GM23338 (cell line): ENCODE measurements around the gene TLCD5. TPM values are rescaled to one million over a fixed set of nuclear protein-coding genes. Genes with fewer than 3 reads are reported as not detected.

Experiments
- ATAC-seq: fragments of 200-7000 bp; cut with Tn5 transposase; 3 replicates; pipeline ENCODE4 v1.9.1; 2020
- DNase-seq: peaks from one replicate; pipeline ENCODE4 v3.0.0-alpha.2; 2015; ENCODE audit warnings: low spot score
- H2AFZ ChIP-seq: fragments of 200-600 bp; sonication (generic); 2 replicates; pipeline ENCODE4 v1.8.0; 2016; ENCODE audit warnings: antibody characterized with exemption, mild to moderate bottlenecking, moderate library complexity
- H3F3A ChIP-seq: fragments of 200-600 bp; sonication (generic); replicated peaks from 2 replicates; pipeline ENCODE4 v1.8.0; 2017; ENCODE audit warnings: antibody characterized with exemption, mixed run types, low read depth
- H3K27ac ChIP-seq: fragments of 200-600 bp; sonication (generic); 2 replicates; pipeline ENCODE4 v1.6.1; 2016; ENCODE audit warnings: low read depth
- H3K27me3 ChIP-seq: fragments of 200-600 bp; sonication (generic); 2 replicates; pipeline ENCODE4 v1.8.0; 2016; ENCODE audit warnings: mild to moderate bottlenecking, mixed run types, moderate library complexity; ENCODE audit not compliant: insufficient read depth
- H3K36me3 ChIP-seq: fragments of 200-600 bp; sonication (generic); 2 replicates; pipeline ENCODE4 v1.8.0; 2016; ENCODE audit warnings: mild to moderate bottlenecking; ENCODE audit not compliant: insufficient read depth
- H3K4me1 ChIP-seq: fragments of 200-600 bp; sonication (generic); 2 replicates; pipeline ENCODE4 v1.8.0; 2016; ENCODE audit warnings: mild to moderate bottlenecking, moderate library complexity; ENCODE audit not compliant: insufficient read depth
- H3K4me2 ChIP-seq: fragments of 200-600 bp; sonication (generic); 2 replicates; pipeline ENCODE4 v1.7.1; 2017; ENCODE audit warnings: mixed run types
- H3K4me3 ChIP-seq: fragments of 200-600 bp; sonication (generic); 2 replicates; pipeline ENCODE4 v1.6.1; 2016; ENCODE audit warnings: mixed run types
- H3K79me2 ChIP-seq: fragments of 200-600 bp; sonication (generic); replicated peaks from 2 replicates; pipeline ENCODE4 v1.8.0; 2017; ENCODE audit warnings: mild to moderate bottlenecking; ENCODE audit not compliant: insufficient read depth
- H3K9me2 ChIP-seq: fragments of 200-600 bp; sonication (generic); 2 replicates; pipeline ENCODE4 v1.8.0; 2017; ENCODE audit not compliant: insufficient read depth
- H4K20me1 ChIP-seq: fragments of 200-600 bp; sonication (generic); replicated peaks from 2 replicates; pipeline ENCODE4 v1.8.0; 2017; ENCODE audit warnings: mild to moderate bottlenecking; ENCODE audit not compliant: insufficient read depth
- H3K27ac Mint-ChIP-seq: 2 replicates; pipeline ENCODE4 v1.8.0; 2020; ENCODE audit warnings: inconsistent platforms, mild to moderate bottlenecking, moderate library complexity, mixed read lengths
- H3K27me3 Mint-ChIP-seq: 3 replicates; pipeline ENCODE4 v1.8.0; 2022; ENCODE audit warnings: low read depth, mild to moderate bottlenecking, moderate library complexity, mixed read lengths, inconsistent platforms; ENCODE audit not compliant: insufficient read depth, poor library complexity
- H3K36me3 Mint-ChIP-seq: 3 replicates; pipeline ENCODE4 v1.8.0; 2021; ENCODE audit warnings: low read depth, mild to moderate bottlenecking, inconsistent platforms, moderate library complexity, mixed read lengths
- H3K4me1 Mint-ChIP-seq: 3 replicates; pipeline ENCODE4 v1.8.0; 2020; ENCODE audit warnings: mild to moderate bottlenecking, inconsistent platforms, mixed read lengths
- H3K4me3 Mint-ChIP-seq: 3 replicates; pipeline ENCODE4 v1.8.0; 2021; ENCODE audit warnings: moderate library complexity, mild to moderate bottlenecking, inconsistent platforms, mixed read lengths
- H3K9me3 Mint-ChIP-seq: 3 replicates; pipeline ENCODE4 v1.8.0; 2020; ENCODE audit warnings: moderate library complexity, mild to moderate bottlenecking, inconsistent platforms, mixed read lengths
- EZH2 ChIP-seq: fragments of 200-600 bp; sonication (generic); IDR thresholded peaks from one replicate; pipeline ENCODE4 v1.8.0; 2017; ENCODE audit warnings: antibody characterized with exemption, mild to moderate bottlenecking, low read depth; ENCODE audit not compliant: unreplicated experiment
- polyA plus RNA-seq: library from polyadenylated mRNA; unstranded; fragments of >200 nt; fragmentation: Nextera tagmentation; extraction: Ambion mirVana; gene quantifications from 2 replicates; pipeline ENCODE4 v1.2.1, GENCODE V29; 2016
- small RNA-seq: library from RNA; depleted of rRNA; stranded (forward); fragments of <200 nt; gene quantifications from one replicate; pipeline ENCODE3, GENCODE V24; 2014; ENCODE audit warnings: low replicate concordance
- total RNA-seq: library from RNA; depleted of rRNA; stranded (reverse); fragments of >200 nt; shearing (Covaris generic); gene quantifications from 2 replicates; pipeline ENCODE4 v1.2.3, GENCODE V29; 2014; rRNA removed

Gene TLCD5
- total and polyA plus RNA-seq, 2 experiments from 2014 or later: 5.2 to 10.0 TPM

DNA sequence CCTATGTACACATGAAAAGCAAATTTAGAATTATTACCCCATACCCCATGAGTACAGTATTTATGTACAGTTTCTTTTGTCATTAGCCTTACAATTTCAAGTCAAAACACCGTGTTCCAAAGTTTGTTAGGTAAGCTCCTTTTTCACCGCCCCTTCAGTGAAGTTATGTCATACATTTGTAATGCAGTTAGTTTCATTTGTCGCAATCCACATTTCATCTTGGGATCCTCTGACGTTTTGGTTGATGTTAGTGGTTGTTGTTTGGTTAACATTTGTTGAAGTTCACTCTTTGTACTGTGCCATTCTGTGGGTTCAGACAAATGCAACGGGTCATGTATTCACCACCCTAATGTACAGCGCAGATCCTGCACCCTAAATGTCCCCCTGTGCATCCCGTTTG is 56.3 kb downstream of the TLCD5 start:
- Histone ChIP-seq H3K4me1 (peaks cover 20% of the 10 kb centered on the region), H2AFZ (no peak overlapping the region), H3K9me2 (no peaks in the 10 kb centered on the region), H3K4me3 (no peak overlapping the region), H3K4me2 (no peak overlapping the region), H3K27me3 (no peaks in the 10 kb centered on the region), H3F3A (no peaks in the 10 kb centered on the region; the same call in 1 of the 2 replicates), H3K27ac (no peak overlapping the region), H3K36me3 (0 out of 2 replicates have a peak, but pooled peaks cover 5% of the 10 kb centered on the region), H4K20me1 (no peaks in the 10 kb centered on the region), H3K79me2 (peaks cover 97% of the 10 kb centered on the region)
- ATAC-seq (no peak), DNase-seq (no peak)
- Mint-ChIP-seq H3K27me3 (peaks cover 2% of the 10 kb centered on the region), H3K36me3 (peaks cover 31% of the 10 kb centered on the region), H3K9me3 (peaks cover 32% of the 10 kb centered on the region), H3K27ac (no peak overlapping the region), H3K4me3 (no peak overlapping the region), H3K4me1 (peaks cover 17% of the 10 kb centered on the region)
- no peak for TF ChIP-seq EZH2

Small RNA genes within 50 kb of the gene (small RNA-seq; reads per million reads assigned to genes)
- 1,529 reads per million, percentile 100 among the genes with 10 or more reads in this experiment for gene RF00100

Other genes starting within 250 kb of the TLCD5 start
- gene TRIM29, start 187.2 kb upstream of the TLCD5 start, total RNA-seq: 0.16 and 0.28 TPM in 2 replicates
- not detected in 2 replicates for gene TRIM29, start 187.2 kb upstream of the TLCD5 start, polyA plus RNA-seq
- gene OAF, start 114.3 kb upstream of the TLCD5 start, total RNA-seq: 1.2 and 3.0 TPM in 2 replicates
- 1.1 and 1.6 TPM in 2 replicates for gene OAF, start 114.3 kb upstream of the TLCD5 start, polyA plus RNA-seq
- gene POU2F3, start 85.2 kb upstream of the TLCD5 start, total RNA-seq: 0.45 and 1.1 TPM in 2 replicates
- gene POU2F3, start 85.2 kb upstream of the TLCD5 start, polyA plus RNA-seq: 0.79 and 1.4 TPM in 2 replicates
- 35.4 and 38.9 TPM in 2 replicates for gene ARHGEF12, start 11.1 kb downstream of the TLCD5 start, total RNA-seq
- 8.5 and 9.0 TPM in 2 replicates for gene ARHGEF12, start 11.1 kb downstream of the TLCD5 start, polyA plus RNA-seq
- gene GRIK4, start 186.4 kb downstream of the TLCD5 start, total RNA-seq: 1.4 and 2.2 TPM in 2 replicates
- gene GRIK4, start 186.4 kb downstream of the TLCD5 start, polyA plus RNA-seq: 0.63 and 1.1 TPM in 2 replicates